Mesenteric fat pad (tissue), 1 donor: ENCODE results near the gene KCNN3. TPM values are rescaled to one million over a fixed set of nuclear protein-coding genes. Genes with fewer than 3 reads are reported as not detected.
A peak's percentile ranks its signal among the peaks of the same experiment; 100 is the strongest.
"Not testable (repeated sequence)": the region's sequence is repeated elsewhere in the genome, so short reads cannot be mapped to it uniquely, and the experiment has no call there.

ENCODE experiments used
- DNase-seq: peaks from one replicate; pipeline ENCODE4 v3.0.0-alpha.2; 2020; ENCODE audit warnings: low spot score
- long read RNA-seq: library from polyadenylated mRNA; unstranded; transcript quantifications from one replicate; pipeline ENCODE4 v2.0.0, GENCODE V29; 2020
- total RNA-seq: library from RNA; stranded (reverse); fragmentation: NEBNext Ultra II Directional; extraction: Animal tissue kit (Norgen Biotek cat#: 25700); gene quantifications from one replicate; pipeline ENCODE4 v1.2.1, GENCODE V29; 2021
- donor health status: DM: yes; HTN: yes; CAD: no.

The KCNN3 gene
- total RNA-seq = 0.96 TPM
- long read RNA-seq, partial matches to known transcripts = 0 of 7 reads
- long read RNA-seq, other reads (novel, unspliced or antisense) = 5 of 7 reads

- peak; percentile 93 for DNase-seq
Observed at GRCh38 chr1:154870115-154870571, at the start of gene KCNN3. KCNN3 (minus strand) TSS chr1:154870281; CDS start chr1:154869964, 317 bp downstream.

- no peak for DNase-seq
Observed at GRCh38 chr1:154913273-154913672, 43.2 kb upstream of the KCNN3 start.

- DNase-seq = no peak
Observed at GRCh38 chr1:154912755-154913154, 42.7 kb upstream of the KCNN3 start.

GRCh38 chr1:154911691-154912550 is 41.8 kb upstream of the KCNN3 start:
- peak; percentile 82 for DNase-seq

GRCh38 chr1:154910851-154911250 is 40.8 kb upstream of the KCNN3 start:
- DNase-seq = peak; percentile 49

- DNase-seq = peak; percentile 68
Observed at GRCh38 chr1:154908937-154909336, 38.9 kb upstream of the KCNN3 start.

GRCh38 chr1:154908129-154908528 is 38.0 kb upstream of the KCNN3 start:
- not testable (repeated sequence) for DNase-seq

- peak; percentile 68 for DNase-seq
Observed at GRCh38 chr1:154906621-154907081, 36.6 kb upstream of the KCNN3 start.

- DNase-seq = no peak
Observed at GRCh38 chr1:154902938-154903566, 33.0 kb upstream of the KCNN3 start.

- no peak for DNase-seq
Observed at GRCh38 chr1:154901591-154901990, 31.5 kb upstream of the KCNN3 start.

- DNase-seq = no peak
Observed at GRCh38 chr1:154899041-154899440, 29.0 kb upstream of the KCNN3 start.

GRCh38 chr1:154896771-154897286 is 26.7 kb upstream of the KCNN3 start:
- no peak for DNase-seq

- DNase-seq = no peak
Observed at GRCh38 chr1:154895798-154896197, 25.7 kb upstream of the KCNN3 start.

- DNase-seq = no peak
Observed at GRCh38 chr1:154891452-154891851, 21.4 kb upstream of the KCNN3 start.

- no peak for DNase-seq
Observed at GRCh38 chr1:154888757-154889156, 18.7 kb upstream of the KCNN3 start.

GRCh38 chr1:154886281-154887015 is 16.4 kb upstream of the KCNN3 start:
- DNase-seq = peak; percentile 59

- peak; percentile 6 for DNase-seq
Observed at GRCh38 chr1:154884869-154885701, 15.0 kb upstream of the KCNN3 start.

GRCh38 chr1:154883919-154884868 is 14.1 kb upstream of the KCNN3 start:
- DNase-seq = peak; percentile 59
